Mononuclear cell (primary cell): ENCODE results near the gene GNA15. TPM values are rescaled to one million over a fixed set of nuclear protein-coding genes. Genes with fewer than 3 reads are reported as not detected.
A peak's percentile ranks its signal among the peaks of the same experiment; 100 is the strongest.
"Not testable (repeated sequence)": the region's sequence is repeated elsewhere in the genome, so short reads cannot be mapped to it uniquely, and the experiment has no call there.

Experiments
- H3K27me3 ChIP-seq: 2 replicates; pipeline ENCODE4 v1.6.0; 2011; ENCODE audit warnings: low read length, control low read depth; ENCODE audit not compliant: insufficient read depth
- H3K4me1 ChIP-seq: 2 replicates; pipeline ENCODE4 v1.5.1; 2011; ENCODE audit warnings: mild to moderate bottlenecking, low read length, control low read depth; ENCODE audit not compliant: insufficient read depth
- H3K4me3 ChIP-seq: 2 replicates; pipeline ENCODE4 v1.5.1; 2011; ENCODE audit warnings: mild to moderate bottlenecking, low read length, moderate library complexity
- H3K9me3 ChIP-seq: 2 replicates; pipeline ENCODE4 v1.5.1; 2011; ENCODE audit warnings: low read depth, mild to moderate bottlenecking, control low read depth, low read length
- total RNA-seq: library from RNA; depleted of rRNA; stranded (reverse); fragments of >200 nt; gene quantifications from one replicate; pipeline ENCODE4 v1.2.3, GENCODE V29; 2012

The GNA15 gene
- total RNA-seq: 48.3 TPM

DNA sequence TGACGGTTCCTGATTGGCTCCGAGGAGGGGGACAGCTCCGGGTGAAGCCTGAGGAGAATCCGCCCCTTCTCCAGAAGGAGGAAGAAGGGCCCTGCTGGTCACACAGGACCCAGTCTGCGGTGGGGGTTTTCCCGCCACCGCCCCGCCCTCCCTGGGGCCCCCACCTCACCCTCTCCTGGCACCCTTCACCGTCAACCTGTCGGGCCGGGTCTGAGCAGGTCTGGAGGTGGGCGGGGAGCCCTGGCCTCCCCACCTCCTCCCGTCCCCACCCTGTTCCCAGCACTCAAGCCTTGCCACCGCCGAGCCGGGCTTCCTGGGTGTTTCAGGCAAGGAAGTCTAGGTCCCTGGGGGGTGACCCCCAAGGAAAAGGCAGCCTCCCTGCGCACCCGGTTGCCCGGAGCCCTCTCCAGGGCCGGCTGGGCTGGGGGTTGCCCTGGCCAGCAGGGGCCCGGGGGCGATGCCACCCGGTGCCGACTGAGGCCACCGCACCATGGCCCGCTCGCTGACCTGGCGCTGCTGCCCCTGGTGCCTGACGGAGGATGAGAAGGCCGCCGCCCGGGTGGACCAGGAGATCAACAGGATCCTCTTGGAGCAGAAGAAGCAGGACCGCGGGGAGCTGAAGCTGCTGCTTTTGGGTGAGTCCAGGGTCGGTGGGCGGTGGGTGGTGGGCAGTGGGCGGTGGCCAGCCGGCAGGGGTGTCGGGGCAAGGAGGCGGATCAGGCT, at the start of gene GNA15:
Gene GNA15 (plus strand): TSS at position 73 of the 723 bp plus-strand sequence. CDS start 418 bp downstream, at position 491.
- no peaks in the 10 kb centered on the region for H3K9me3 ChIP-seq
- peaks cover 57% of the 10 kb centered on the region for H3K4me1 ChIP-seq
- no peaks in the 10 kb centered on the region for H3K27me3 ChIP-seq
- H3K4me3 ChIP-seq: peak within 1 kb of the TSS; percentile 62

- Histone ChIP-seq H3K4me1 (no peaks in the 10 kb centered on the region), H3K27me3 (no peaks in the 10 kb centered on the region), H3K4me3 (no peak overlapping the region), H3K9me3 (no peaks in the 10 kb centered on the region)
These were observed 48.1 kb upstream of the GNA15 start for GRCh38 chr19:3087769-3088168.

GRCh38 chr19:3089299-3089855, 46.5 kb upstream of the GNA15 start:
- H3K9me3 ChIP-seq, H3K4me3 ChIP-seq: not testable (repeated sequence)

DNA sequence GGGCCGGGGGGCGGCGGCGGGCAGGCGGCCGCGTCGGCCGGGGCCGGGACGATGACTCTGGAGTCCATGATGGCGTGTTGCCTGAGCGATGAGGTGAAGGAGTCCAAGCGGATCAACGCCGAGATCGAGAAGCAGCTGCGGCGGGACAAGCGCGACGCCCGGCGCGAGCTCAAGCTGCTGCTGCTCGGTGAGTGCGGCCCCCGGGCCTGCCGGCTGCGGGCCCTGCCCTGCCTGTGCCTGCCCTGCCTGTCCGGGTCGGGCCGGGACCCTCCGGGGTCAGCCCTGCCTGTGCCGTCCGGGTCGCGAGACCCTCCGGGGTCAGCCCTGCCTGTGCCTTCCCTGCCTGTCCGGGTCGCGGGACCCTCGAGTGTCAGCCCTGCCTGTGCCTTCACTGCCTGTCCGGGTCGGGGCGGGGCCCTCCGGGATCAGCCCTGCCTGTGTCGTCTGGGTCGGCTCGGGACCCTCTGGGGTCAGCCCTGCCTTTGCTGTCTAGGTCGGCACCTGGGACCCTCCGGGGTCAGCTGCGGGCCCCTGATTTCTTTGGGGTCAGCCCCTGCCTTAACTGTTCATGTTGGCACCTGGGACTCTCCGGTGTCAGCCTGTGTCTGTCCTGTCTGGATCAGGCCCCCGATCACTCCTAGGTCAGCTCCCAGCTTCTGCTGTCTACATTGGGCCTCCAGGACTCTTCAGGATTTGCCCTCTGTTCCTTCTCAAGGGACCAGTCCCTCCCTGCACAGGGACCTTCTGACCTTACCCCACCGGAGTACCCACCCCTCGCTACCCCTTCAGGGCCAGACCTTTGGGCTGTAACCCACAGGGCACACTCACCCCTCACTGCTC, 41.0 kb upstream of the GNA15 start:
- Histone ChIP-seq H3K9me3 (no peaks in the 10 kb centered on the region), H3K4me3 (peak overlapping the region; percentile 23), H3K27me3 (peaks cover 14% of the 10 kb centered on the region), H3K4me1 (peaks cover 36% of the 10 kb centered on the region)

More at GRCh38 chr19:3089299-3089855, 46.5 kb upstream of the GNA15 start:
- H3K27me3 ChIP-seq, H3K4me1 ChIP-seq: not testable (repeated sequence)

- Histone ChIP-seq H3K4me1 (peaks cover 36% of the 10 kb centered on the region), H3K27me3 (peaks cover 14% of the 10 kb centered on the region), H3K9me3 (no peaks in the 10 kb centered on the region), H3K4me3 (no peak overlapping the region)
These were observed 40.2 kb upstream of the GNA15 start for GRCh38 chr19:3095441-3096191.

GRCh38 chr19:3096267-3096901, 39.4 kb upstream of the GNA15 start:
- Histone ChIP-seq H3K9me3 (no peaks in the 10 kb centered on the region), H3K4me1 (peaks cover 36% of the 10 kb centered on the region), H3K4me3 (no peak overlapping the region), H3K27me3 (peaks cover 14% of the 10 kb centered on the region)

GRCh38 chr19:3096902-3097326, 38.9 kb upstream of the GNA15 start:
- peaks cover 14% of the 10 kb centered on the region for H3K27me3 ChIP-seq
- no peaks in the 10 kb centered on the region for H3K9me3 ChIP-seq
- peaks cover 36% of the 10 kb centered on the region for H3K4me1 ChIP-seq
- no peak overlapping the region for H3K4me3 ChIP-seq

GRCh38 chr19:3097442-3097871, 38.4 kb upstream of the GNA15 start:
- peaks cover 14% of the 10 kb centered on the region for H3K27me3 ChIP-seq
- no peak overlapping the region for H3K4me3 ChIP-seq
- peaks cover 36% of the 10 kb centered on the region for H3K4me1 ChIP-seq
- H3K9me3 ChIP-seq: no peaks in the 10 kb centered on the region

- peaks cover 36% of the 10 kb centered on the region for H3K4me1 ChIP-seq
- H3K4me3 ChIP-seq: no peak overlapping the region
- peaks cover 14% of the 10 kb centered on the region for H3K27me3 ChIP-seq
- H3K9me3 ChIP-seq: no peaks in the 10 kb centered on the region
These were observed 37.7 kb upstream of the GNA15 start for GRCh38 chr19:3098141-3098514.

DNA sequence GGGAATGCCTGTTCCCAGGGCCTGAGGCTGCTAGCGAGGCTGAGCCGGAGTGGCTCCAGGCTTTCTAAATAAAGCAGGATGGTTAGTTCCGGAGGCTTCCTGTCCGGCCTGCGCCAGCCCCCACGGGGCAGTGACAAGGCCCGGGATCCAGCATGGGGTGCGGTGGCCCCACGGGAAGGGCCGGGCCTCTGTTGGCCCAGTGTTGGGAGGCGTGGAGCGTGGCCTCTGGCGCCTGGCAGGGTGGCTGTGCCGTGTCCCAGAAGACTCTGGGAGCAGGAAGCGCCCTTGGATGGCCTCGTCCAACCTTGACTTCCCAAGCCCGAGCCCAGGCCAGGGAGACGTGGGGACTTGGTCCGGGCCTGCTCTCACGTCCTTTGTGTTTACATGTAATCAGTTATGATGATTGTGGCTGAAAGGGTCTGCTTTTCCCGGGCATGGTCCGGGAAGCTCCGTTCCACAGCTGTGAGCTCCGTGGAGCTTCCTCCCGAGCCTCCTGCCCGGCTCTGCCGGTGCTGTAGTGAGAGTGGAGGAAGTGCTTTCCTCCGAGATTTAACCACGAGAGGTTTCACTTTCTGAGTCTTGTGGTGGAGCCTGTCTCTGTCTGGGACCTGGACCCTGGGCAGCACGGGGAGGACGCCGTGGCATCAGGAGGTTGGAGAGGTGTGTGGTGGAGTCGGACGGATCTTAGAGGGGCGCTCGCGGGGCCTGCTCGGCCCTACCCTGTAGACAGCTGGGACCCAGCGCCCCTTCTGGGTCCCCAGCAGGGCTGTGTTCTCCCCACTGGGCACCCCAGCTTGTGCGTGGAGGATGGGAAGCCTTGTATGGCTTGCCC, 37.1 kb upstream of the GNA15 start:
- no peak overlapping the region for H3K4me3 ChIP-seq
- H3K27me3 ChIP-seq: peaks cover 14% of the 10 kb centered on the region
- H3K9me3 ChIP-seq: no peaks in the 10 kb centered on the region
- H3K4me1 ChIP-seq: peaks cover 40% of the 10 kb centered on the region

DNA sequence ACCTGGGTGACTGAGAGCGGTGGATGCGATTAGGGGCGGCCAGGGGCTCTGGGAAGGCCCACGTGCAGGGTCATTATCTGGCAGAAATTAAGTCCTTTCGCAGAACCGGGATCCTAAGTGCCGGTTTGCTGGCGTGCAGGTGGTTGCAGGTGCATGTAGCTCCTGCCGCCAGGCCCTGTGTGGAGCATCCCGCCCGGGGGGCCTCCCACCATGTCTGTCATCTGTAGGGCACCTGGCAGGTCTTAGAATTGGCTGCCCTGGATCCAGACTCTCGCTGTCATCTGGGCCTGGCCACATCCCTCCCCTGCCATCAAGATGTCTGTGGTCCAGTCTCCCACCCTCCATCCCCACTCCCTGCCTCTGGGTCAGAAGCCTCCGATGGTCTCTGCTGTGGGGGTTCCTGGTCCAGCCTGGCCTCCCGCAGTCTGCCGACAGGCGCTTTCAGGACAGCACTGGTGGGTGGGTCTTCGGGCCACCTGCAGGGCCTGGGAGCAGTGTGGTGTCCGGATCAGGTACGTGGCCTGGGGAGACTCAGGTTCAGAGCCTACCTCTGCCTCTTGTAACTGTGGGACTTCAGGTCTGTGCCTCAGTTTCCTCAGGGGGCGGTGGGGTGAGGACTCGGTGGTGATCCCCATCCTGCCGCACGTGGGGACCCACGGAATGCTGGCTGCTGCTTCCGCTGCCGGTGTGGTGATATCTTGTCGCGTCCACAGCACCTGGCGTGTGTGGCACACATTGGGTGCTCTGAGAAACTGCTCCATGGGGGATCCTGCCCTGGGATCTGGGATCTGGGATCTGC, 36.3 kb upstream of the GNA15 start:
- Histone ChIP-seq H3K4me3 (no peak overlapping the region), H3K9me3 (no peaks in the 10 kb centered on the region), H3K27me3 (peaks cover 14% of the 10 kb centered on the region)

DNA sequence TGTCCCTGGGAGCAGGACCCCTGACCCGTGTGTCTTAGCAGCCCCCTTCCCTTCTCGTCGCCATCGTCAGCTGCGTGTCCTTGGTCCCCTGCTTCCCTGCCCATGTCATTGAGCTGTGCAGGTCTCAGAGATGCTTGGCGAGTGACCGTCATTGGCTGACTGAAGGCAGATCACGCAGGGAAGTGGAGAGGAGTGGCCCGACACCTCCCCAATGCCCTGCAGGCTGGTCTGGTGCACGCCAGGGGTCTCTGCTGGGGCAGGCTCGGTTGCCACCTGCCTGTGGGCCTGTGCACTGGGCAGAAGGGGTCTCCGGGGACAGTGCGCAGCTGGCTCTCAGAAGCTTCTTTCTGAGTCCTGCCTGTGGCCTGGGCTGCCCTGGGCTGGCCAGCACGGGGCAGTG, 35.5 kb upstream of the GNA15 start:
- peaks cover 38% of the 10 kb centered on the region for H3K4me1 ChIP-seq
- H3K4me3 ChIP-seq: no peak overlapping the region
- peaks cover 12% of the 10 kb centered on the region for H3K27me3 ChIP-seq

More for the DNA sequence above, 36.3 kb upstream of the GNA15 start:
- peaks cover 45% of the 10 kb centered on the region for H3K4me1 ChIP-seq

More for the DNA sequence above, 35.5 kb upstream of the GNA15 start:
- no peaks in the 10 kb centered on the region for H3K9me3 ChIP-seq
